ENCODE results near the gene UNC5CL.

Gene UNC5CL

DNA sequence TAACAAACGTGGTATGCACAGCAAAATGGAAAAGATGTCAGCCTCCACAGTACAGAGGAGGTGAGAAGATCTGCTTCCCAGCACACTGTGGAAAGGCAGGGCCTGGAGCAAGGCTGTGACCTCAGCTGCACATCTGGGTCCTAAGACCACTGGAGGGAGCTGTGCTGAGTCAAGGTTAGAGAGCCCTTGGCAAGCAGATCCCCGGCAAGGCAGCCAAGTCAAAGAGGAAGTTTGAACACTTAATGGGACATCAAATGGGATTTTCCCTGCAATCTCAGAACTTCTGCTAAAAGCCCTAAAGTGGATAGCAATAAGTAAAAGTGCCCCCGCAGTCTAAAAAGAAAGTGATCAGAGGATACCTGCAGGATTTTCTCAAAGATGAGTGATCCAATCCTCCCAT, 39.5 kb downstream of the UNC5CL start:
- TF ChIP-seq, protein P1, sequence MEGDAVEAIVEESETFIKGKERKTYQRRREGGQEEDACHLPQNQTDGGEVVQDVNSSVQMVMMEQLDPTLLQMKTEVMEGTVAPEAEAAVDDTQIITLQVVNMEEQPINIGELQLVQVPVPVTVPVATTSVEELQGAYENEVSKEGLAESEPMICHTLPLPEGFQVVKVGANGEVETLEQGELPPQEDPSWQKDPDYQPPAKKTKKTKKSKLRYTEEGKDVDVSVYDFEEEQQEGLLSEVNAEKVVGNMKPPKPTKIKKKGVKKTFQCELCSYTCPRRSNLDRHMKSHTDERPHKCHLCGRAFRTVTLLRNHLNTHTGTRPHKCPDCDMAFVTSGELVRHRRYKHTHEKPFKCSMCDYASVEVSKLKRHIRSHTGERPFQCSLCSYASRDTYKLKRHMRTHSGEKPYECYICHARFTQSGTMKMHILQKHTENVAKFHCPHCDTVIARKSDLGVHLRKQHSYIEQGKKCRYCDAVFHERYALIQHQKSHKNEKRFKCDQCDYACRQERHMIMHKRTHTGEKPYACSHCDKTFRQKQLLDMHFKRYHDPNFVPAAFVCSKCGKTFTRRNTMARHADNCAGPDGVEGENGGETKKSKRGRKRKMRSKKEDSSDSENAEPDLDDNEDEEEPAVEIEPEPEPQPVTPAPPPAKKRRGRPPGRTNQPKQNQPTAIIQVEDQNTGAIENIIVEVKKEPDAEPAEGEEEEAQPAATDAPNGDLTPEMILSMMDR (conservative IDR thresholded peaks at IDR 0.05; ENCODE audit: control insufficient read depth, insufficient read depth, low read depth, low read length) = peak; percentile 53
- H3K4me3 ChIP-seq (ENCODE audit: control insufficient read depth, low read depth, low read length) = no peak overlapping the region
- peak; percentile 74 for DNase-seq (ENCODE audit: low read depth)

DNA sequence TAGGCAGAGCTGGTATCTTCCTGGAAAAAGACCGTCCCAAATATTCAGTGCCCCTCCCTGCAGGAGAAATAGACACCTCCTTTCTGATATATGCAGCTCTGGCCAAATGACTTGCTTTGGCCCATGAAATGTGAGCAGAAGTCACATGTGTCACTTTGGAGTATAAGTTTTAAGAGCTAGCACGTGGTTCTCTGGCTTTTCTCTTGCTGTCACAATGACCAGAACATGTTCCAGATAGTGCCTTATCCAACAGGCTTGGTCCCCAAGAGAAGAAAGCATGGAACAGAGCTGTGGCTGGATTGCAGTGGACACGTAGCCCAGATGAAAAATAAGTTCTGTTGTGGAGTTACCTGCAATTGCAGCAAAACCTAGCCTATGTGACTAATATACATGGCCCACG, 40.4 kb downstream of the UNC5CL start:
- H3K4me3 ChIP-seq (ENCODE audit: control insufficient read depth, low read depth, low read length) = no peak overlapping the region
- TF ChIP-seq, protein P1 (conservative IDR thresholded peaks at IDR 0.05; ENCODE audit: control insufficient read depth, insufficient read depth, low read depth, low read length) = no peak
- no peak for DNase-seq (ENCODE audit: low read depth)

DNA sequence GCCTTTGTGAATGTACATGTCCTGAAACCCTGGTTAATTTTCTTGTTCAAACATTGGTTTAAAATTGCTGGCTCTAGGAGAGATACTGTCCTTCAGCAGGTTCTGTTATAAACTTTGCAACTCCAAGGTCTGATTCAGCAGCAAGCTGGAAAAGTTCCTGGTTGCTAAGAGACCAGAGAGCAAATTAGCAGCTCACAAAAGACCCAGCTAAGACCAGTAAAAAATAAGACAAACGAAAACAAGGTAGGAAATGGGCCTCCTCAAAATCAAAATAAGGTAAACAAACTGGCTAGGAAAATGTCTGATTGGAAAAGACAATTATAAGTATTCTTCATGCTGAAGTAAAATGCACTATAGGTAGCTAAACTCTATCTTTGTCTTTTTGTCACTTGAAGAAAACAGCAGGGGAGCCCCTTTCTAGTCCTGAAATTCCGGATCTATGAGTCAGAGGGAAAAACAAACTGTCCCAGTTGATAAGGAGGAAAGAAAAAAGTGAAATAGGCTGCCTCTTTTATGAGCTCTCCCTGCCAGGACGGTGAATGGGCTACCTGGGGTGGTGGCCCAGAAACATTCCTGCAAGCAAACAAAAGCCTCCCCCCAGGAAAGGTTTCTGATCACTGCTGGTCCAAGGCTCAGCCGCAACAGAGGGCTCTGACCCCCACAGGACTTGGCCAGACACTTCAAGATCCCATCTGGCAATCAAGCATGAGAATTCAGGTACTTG, 41.6 kb downstream of the UNC5CL start:
- no peak overlapping the region for H3K4me3 ChIP-seq (ENCODE audit: control insufficient read depth, low read depth, low read length)
- TF ChIP-seq, protein P1 (conservative IDR thresholded peaks at IDR 0.05; ENCODE audit: control insufficient read depth, insufficient read depth, low read depth, low read length) = no peak
- peak; percentile 34 for DNase-seq (ENCODE audit: low read depth)

DNA sequence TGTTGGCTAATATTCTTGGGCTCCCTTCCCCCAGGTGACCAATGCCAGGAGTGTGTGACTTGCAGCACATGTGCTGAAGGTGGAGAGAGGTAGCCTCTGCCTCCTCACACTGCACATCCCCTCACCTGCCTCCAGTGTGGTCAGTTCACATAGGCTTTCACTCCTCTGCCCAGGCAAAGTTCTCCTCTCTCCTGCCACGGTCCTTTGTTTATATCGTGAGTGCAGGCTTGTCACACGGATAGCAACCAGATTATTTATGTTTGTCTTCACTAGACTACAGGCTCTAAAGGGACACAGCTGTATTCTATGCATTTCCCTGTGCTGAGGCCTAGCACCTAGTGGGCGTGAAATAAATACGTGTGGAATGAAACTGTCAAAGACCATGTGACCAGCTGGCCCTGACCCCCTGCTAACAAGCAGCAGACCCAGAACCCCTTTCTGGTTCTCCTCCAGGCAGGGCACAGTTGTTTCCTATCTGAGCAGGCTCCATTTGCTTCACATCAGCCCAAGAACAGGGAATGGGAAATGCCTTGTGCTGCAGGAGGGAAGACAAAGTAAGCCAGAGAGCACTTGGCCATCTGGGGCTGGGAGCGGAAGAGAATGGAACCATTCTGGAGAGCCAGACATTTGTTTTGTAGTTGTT, 42.3 kb downstream of the UNC5CL start:
- H3K4me3 ChIP-seq (ENCODE audit: control insufficient read depth, low read depth, low read length) = no peak overlapping the region
- TF ChIP-seq, protein P1 (conservative IDR thresholded peaks at IDR 0.05; ENCODE audit: control insufficient read depth, insufficient read depth, low read depth, low read length) = no peak
- DNase-seq (ENCODE audit: low read depth) = no peak

DNA sequence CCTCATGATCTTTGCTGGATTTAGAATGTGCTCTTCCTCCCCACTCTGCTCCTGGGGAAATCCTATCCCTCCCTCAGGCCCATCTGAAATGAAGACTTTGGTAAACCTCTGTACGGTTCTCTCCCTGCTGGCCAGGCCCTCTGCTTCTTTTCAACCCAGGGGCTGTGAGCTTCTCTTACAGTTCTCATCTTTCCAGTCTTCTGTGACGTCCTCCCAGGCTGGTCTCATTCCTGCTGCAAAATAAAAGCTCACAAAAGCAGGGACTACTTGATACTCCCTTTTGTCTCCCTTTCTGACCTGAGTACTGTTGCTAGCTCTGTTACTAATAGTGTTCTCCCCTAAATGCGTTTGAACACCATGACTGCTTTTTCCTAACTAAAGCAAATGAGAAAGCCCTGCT, 46.3 kb downstream of the UNC5CL start:
- no peak overlapping the region for H3K4me3 ChIP-seq (ENCODE audit: control insufficient read depth, low read depth, low read length)
- TF ChIP-seq, protein P1 (conservative IDR thresholded peaks at IDR 0.05; ENCODE audit: control insufficient read depth, insufficient read depth, low read depth, low read length) = no peak
- DNase-seq (ENCODE audit: low read depth) = no peak

DNA sequence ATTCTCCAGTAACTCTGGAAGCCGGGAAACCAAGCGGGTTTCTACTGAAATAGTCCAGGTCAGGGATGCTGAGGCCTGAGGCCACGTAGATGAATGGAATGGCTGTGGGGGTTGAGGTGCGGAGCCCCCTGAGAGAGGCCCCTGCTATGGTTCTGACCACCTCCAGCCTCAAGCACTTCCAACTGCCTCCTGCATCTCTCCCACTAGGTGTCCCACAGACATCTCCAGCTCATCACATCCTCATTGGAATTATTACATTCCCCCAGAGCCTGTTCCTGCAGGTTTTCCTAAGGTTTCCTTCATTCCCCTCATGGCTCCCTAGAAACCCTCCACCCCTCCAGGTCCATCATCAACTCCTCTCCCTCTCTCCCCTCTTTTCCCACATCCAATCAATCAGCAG, 48.7 kb downstream of the UNC5CL start:
- TF ChIP-seq, protein P1 (conservative IDR thresholded peaks at IDR 0.05; ENCODE audit: control insufficient read depth, insufficient read depth, low read depth, low read length) = peak; percentile 12
- DNase-seq (ENCODE audit: low read depth) = no peak
- H3K4me3 ChIP-seq (ENCODE audit: control insufficient read depth, low read depth, low read length) = no peak overlapping the region
